Measurements from ENCODE around the gene PEBP1.
"Not testable (repeated sequence)": the region's sequence is repeated elsewhere in the genome, so short reads cannot be mapped to it uniquely, and the experiment has no call there.

PEBP1 gene

GRCh38 chr12:118120579-118121363, 15.2 kb upstream of the PEBP1 start:
- H3K4me3 ChIP-seq (ENCODE audit: low read depth, low read length) = no peak overlapping the region
- peak; percentile 27; the same call in 1 of the 2 replicates for TF ChIP-seq CTCF (IDR thresholded peaks at IDR 0.05; ENCODE audit: low read depth, low read length)

DNA sequence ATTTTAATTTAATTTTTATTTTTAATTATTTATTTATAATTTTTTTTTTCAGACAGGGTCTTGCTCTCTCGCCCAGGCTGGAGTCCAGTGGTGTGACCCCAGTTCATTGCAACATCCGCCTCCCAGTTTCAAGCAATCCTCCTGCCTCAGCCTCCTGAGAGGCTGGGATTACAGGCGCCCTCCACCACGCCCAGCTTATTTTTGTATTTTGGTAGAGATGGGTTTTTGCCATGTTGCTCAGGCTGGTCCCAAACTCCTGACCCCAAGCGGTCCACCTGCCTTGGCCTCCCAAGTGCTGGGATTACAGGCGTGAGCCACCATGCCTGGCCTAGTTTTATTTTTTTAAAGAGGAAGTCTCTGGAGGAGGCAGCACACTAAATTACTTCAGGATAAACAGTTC, 13.7 kb upstream of the PEBP1 start:
- H3K4me3 ChIP-seq (ENCODE audit: low read depth, low read length) = no peak overlapping the region
- no peak for TF ChIP-seq CTCF (IDR thresholded peaks at IDR 0.05; ENCODE audit: low read depth, low read length)

DNA sequence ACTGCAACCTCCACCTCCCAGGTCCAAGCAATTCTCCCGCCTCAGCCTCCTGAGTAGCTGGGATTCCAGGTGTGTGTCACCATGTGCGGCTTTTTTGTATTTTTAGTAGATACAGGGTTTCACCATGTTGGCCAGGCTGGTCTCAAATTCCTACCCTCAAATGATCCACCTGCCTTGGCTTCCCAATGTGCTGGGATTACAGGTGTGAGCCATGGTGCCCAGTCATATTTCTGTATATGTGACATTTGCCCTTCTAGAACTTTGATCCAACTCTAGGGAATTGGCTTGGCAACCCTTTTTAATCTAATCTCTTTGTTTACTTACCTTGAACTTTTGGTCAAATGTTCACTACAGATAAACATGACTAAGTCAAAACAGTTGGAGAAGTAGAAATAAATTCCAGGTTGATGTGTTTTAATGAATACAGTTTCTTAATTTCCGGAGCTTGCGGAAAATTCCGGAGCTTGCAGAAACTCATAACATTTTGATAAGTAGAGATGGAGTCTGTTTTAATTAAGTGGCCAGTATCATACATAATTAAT, 11.5 kb upstream of the PEBP1 start:
- TF ChIP-seq CTCF (IDR thresholded peaks at IDR 0.05; ENCODE audit: low read depth, low read length) = no peak
- no peak overlapping the region for H3K4me3 ChIP-seq (ENCODE audit: low read depth, low read length)

DNA sequence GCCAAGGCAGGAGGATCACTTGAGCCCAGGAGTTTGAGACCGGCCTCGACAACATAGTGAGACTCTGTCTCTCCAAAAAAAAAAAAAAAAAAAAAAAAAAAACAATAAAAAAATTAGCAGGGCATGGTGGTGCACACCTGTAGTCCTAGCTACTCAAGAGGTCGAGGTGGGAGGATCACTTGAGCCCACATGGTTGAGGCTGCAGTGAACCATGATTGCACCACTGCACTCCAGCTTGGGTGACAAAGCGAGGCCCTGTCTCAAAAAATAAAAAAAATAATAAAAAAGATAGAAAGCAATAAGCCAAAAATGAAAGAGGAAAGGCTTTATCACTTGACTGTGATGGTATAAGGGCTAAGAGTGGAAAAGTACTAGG, 10.2 kb upstream of the PEBP1 start:
- H3K4me3 ChIP-seq (ENCODE audit: low read depth, low read length) = no peak overlapping the region
- TF ChIP-seq CTCF (IDR thresholded peaks at IDR 0.05; ENCODE audit: low read depth, low read length) = no peak

DNA sequence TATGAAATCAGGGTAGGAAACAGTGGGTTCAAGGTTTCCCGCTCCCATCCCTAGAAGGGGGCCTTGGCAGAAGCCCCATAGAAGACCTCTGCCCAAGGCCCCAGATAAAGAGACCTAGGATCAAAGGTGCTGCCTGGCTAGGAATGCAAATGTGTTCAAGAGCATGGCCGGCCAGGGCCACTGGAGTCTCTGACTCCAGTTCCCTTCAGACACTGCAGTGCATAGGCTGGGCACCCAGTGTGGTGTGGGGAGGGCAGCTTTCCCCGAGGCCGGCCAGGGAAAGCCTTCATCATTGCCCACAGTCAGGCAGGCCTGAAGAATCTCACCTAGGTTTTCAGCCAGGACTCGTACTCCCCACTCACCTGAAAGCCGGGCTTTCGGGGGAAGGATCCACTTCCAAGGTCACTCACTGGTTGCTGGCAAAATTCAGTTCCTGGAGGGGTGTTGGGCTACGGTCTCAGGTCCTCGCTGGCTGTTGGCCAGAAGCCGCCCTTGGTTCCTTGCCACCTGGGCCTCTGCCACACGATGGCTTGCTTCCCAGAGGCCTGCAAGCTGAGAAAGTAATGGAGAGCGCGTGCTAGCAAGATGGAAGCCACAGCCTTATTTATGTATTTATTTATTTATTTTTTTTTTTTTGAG, 9.7 kb upstream of the PEBP1 start:
- H3K4me3 ChIP-seq (ENCODE audit: low read depth, low read length) = no peak overlapping the region
- no peak for TF ChIP-seq CTCF (IDR thresholded peaks at IDR 0.05; ENCODE audit: low read depth, low read length)

DNA sequence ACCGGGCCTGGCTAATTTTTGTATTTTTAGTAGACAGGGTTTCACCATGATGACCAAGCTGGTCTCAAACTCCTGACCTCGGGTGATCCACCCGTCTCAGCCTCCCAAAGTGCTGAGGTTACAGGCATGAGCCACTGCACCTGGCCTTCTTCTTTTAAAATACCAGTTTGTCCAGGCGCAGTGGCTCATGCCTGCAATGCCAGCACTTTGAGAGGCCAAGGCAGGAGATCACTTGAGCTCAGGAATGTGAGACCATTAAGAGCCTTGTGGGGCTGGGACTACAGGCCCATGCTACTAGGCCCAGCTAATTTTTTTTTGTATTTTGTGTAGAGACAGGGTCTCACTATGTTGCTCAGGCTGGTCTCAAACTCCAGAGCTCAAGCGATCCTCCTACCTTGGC, 8.1 kb upstream of the PEBP1 start:
- TF ChIP-seq CTCF (IDR thresholded peaks at IDR 0.05; ENCODE audit: low read depth, low read length) = no peak
- no peak overlapping the region for H3K4me3 ChIP-seq (ENCODE audit: low read depth, low read length)

DNA sequence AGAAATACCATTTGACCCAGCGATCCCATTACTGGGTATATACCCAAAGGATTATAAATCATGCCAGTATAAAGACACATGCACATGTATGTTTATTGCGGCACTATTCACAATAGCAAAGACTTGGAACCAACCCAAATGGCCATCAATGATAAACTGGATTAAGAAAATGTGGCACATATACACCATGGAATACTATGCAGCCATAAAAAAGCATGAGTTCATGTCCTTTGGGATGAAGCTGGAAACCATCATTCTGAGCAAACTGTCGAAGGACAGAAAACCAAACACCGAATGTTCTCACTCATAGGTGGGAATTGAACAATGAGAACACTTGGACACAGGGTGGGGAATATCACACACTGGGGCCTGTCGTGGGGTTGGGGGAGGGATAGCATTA, 6.5 kb upstream of the PEBP1 start:
- H3K4me3 ChIP-seq (ENCODE audit: low read depth, low read length) = not testable (repeated sequence)
